Stimulated activated CD8-positive, alpha-beta memory T cell treated with anti-CD3 and anti-CD28 coated beads, Interleukin-12 subunit alpha, Interleukin-12 subunit beta, amount 100 ng/mL, for 4 hours (primary cell): Measurements from ENCODE around the gene TLX2.
"Not testable (repeated sequence)": the region's sequence is repeated elsewhere in the genome, so short reads cannot be mapped to it uniquely, and the experiment has no call there.

Experiments used
- DNase-seq: peaks from one replicate; pipeline ENCODE4 v3.0.0-alpha.2; 2020; ENCODE audit warnings: low read depth

TLX2 gene

DNA sequence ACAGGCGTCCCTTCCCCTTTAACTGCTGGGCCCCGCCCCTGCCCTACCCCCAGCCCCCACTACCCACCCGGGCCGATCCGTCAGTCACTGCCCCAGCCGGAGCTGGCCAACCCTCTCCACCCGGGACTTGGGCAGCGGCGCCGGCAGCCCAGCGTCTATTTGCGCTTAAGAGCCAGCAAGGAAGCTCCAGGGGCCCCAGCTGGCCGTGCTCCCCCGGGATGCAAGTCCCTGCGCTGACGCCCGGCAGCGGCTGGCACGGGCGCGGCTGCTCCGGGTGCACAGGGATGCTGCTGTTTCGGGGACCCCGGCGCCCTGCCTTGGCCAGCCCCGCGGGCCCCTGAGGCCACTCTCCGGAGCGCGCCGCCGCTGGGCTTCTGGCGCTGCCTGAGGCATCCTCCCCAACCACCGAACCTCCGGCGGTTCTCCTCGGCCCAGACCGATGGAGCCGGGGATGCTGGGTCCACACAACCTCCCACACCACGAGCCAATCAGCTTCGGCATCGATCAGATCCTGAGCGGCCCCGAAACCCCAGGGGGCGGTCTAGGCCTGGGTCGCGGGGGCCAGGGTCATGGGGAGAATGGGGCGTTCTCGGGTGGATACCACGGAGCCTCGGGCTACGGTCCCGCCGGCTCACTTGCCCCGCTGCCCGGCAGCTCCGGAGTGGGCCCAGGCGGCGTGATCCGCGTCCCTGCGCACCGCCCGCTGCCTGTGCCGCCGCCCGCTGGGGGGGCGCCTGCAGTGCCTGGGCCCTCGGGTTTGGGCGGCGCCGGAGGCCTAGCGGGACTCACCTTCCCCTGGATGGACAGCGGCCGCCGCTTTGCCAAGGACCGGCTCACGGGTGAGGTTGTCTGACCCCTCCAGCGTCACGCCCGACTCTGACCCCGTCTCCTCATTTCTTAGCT lies at the start of gene TLX2:
TLX2 (plus strand) TSS at position 83 of the 903 bp plus-strand sequence; CDS start at position 440, 357 bp downstream.
- DNase-seq = no peak

DNA sequence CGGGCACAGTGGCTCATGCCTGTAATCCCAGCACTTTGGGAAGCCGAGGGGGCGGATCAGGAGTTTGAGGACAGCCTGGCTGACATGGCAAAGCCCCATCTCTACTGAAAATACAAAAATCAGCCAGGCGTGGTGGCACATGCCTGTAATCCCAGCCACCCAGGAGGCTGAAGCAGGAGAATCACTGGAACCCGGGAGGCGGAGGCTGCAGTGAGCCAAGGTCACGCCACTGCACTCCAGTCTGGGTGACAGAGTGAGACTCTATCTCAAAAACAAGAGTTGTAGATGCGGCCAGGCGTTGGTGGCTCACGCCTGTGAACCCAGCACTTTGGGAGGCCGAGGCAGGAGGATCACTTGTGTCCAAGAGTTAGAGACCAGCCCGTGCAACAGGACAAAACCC lies 43.5 kb upstream of the TLX2 start:
- DNase-seq = not testable (repeated sequence)

DNA sequence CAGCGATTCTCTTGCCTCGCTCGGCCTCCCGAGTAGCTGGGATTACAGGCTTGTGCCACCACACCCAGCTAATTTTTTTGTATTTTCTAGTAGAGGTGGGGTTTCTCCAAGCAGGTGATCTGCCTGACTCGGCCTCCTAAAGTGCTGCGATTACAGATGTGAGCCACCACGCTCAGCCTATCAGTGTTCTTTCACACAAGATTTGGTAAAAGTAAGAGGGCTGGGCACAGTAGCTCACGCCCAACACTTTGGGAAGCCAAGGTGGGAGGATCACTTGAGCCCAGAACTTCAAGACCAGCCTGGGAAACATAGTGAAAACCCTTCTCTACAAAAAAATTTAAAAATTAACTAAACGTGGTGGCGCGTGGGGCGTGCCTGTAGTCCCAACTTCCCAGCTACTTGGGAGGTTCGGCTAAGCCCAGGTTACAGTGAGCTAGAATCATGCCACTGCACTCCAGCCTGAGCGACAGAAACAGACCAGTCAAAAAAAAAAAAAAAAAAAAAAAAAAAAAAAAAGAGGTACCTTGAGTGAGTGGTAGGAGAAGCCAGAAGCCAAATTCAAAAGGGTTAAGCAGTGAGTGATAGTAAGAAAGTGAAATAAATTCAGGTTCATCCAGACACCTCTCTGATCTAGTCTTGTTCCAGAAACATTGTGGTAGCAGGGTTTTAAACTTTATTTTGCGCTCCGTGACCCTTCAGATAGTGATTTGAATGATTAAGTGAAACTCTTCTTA lies 42.8 kb upstream of the TLX2 start:
- DNase-seq = no peak

DNA sequence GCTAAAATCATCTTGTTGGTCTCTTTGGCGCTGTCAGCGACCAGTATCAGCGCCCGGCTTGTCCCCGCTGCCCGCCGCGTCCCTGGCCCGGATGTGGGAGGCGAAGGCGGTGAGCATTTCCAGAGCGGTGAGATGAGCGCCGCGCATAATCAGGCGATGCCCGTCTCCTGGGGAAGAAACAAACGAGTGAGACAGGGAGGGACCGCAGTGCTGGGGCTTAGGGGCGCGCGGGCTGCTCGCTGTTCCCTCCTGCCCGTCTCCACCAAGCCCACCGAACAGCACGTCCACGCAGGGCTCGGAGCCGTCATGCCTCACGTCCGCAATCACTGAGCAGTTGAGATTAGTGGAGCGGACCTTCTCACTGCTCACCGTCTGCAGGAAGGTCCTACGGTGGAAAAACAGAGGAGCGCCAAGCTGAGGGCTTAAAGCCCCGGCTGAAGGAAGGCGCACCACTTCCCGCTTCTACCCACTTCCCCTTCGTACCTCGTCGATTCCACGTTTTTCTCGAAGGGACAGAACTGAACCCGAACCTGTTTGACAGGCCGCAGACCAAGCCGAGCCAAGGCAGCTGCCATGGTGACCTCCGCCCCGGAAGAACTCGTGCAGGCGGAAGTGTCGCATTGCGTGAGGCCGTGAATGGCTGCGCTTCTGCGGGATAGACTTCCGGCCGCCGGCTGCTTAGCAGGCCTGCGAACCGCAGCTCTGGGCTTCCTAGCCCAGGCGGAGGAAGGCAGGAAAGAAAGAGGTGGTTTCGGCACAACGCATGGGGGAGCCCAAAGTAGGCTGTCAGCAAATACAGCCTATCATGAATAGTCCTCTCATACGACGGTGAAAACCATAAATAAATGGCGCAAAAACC lies 41.9 kb upstream of the TLX2 start, which contains the start of gene MRPL53:
MRPL53 (minus strand) TSS at position 595 of the 859 bp plus-strand sequence; CDS start at position 575, 20 bp downstream.
- DNase-seq = peak; percentile 88

DNA sequence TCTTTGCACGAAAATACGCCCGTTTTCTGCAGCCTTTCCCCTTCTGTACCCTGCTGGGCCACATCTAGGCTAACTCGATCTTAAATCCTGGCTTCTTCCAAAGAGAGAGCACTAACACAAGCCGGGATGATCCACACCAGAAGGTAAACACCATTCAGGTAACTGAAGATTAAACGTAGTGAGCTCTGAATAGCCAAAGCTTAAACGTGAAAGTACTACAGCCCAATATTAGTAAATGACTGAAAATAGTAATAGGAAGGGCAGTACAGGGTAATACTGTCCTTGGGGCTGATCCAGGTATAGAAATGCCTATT lies 41.3 kb upstream of the TLX2 start:
- no peak for DNase-seq

DNA sequence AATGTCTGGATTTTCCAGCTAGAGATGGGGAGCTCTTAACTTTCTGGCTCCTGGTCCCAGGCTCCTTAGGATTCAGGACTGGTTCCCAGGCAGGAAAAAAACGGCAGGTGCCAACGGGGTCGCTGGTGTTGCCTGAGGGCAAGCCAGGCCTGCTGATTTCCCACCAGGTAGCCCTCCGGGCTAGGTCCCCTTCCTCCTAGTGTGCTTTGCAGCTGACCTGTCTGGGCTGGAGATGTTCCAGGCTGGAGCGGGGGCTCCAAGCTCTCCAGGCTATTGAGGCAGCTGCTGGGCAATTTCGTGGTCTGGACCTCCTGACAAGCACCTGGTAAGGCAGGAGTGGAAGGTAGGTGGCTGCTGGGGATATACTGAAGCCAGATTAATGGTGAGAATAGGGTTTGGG lies 39.8 kb upstream of the TLX2 start:
- no peak for DNase-seq

DNA sequence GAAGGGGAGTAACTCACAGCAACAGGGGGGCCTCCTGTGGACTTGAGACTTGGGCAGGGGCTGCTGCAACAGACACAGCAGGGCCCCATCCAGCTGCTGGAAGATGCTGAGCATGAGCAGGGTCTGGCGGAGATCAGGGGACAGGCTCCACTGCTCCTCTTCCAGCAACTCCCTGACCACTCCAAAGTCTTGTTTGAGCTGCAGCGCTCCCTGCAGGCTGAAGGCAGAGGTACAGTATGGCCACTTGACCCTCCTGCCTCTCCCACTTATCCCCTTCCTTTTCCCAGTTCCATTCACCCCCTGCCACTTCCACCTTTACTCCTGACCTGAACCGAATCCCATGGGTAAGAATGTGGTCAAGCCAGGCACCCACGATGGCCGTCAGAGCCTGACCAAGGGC lies 39.4 kb upstream of the TLX2 start:
- no peak for DNase-seq

DNA sequence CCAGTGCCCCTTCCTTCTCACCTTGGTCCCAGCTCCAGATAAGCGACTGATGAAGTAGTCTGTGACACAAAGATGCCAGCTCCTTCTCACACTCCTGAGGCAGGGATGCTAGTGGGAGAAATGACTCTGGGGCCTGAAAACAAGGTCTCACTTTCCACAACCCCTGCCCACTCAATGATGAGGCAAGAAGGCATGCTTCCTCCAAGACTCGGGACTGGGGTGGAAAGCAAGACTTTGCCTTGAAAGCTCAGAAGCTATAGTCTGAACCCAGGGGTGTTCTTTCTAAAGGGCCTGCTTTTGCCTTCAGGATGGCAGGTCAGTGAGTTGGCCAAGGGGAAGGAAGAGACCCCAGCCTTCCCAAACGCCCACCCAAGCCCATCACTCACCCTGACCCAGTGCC lies 32.8 kb upstream of the TLX2 start:
- no peak for DNase-seq

DNA sequence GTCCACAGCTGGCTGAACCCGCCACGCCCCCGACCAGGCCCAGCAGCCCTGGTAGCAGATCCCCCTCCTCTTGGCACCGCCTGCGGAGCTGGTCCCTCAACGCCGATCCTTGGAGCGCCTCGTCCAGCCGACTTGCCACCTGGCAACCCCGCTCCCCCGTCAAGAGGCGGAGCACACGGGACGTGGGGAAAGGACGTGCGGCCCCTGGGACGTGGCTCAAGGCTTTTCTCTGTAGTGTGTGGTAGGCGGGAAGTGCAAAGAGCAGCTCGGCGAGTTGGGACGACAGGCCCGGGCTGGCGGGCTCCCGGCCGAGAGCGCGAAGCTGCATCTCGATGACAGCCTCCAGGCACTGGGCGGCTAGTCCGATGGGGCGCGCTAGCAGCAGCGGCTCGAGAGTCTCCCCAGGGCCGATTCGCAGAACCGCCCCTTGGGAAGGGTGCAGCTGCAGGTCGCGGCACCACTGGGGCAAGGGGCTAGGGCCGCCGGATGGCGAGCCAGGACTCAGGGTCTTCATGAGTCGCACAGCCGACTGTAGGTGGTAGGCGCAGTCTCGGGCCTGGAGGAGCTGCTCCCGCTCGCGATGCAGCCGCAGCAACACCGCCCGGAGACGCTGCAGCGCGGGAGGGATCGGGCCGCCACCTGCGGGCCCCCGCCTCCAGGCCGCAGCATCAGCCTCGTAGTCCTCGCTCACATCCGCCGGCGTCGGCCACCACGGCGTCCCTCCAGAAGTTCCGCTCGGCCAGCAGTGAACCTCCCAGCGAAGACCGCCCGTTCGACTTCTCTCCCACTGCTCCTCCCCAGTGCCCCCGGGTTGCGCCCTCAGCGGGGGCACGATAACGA lies 32.1 kb upstream of the TLX2 start:
- DNase-seq = no peak

DNA sequence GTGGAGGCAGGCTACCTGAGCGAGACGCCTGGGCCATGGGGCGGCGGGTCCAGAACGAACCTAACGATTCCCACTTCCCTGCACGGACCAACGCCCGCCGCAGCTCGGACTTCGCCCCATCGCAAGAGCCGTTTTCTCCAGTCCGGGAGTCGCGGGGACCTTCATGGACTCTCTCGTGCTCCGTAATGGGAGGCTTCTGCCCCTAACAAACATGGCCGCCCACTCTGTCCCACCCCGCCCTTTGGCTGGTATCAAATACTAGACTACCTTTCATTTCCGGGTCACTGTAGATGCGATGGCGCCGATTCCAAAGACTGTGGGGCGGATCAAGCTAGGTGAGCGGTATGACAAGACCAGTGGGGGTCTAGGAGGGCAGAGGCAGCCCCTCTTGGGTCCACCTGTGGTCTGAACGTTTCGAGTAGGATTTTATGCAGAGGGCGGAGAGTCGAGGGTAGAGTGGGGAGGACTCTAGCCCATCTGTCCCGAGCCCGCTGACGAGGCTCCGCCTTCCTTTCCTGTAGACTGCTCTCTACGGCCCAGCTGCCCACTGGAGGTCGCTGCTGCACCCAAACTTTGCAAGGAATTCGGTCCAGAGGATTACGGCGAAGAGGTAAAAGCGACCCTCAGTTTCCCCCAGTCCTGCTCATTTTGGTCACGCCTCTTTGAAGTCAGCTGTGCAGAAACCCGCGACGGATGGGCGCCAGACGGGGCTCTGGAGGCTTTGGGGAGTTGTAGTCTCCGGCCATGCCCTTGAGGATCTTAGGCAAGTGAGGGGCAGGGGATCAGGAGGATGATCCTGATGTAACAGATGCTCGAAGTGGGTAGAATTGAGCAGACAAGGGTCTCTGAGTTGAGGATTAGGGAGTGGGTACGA lies 31.2 kb upstream of the TLX2 start, which contains the start of the genes CCDC142 and TTC31:
CCDC142 (minus strand) TSS at position 198 of the 874 bp plus-strand sequence; CDS start at position 37, 161 bp downstream.
TTC31 (plus strand) TSS at position 281 of the 874 bp plus-strand sequence; CDS start at position 296, 15 bp downstream.
- DNase-seq = peak; percentile 81

DNA sequence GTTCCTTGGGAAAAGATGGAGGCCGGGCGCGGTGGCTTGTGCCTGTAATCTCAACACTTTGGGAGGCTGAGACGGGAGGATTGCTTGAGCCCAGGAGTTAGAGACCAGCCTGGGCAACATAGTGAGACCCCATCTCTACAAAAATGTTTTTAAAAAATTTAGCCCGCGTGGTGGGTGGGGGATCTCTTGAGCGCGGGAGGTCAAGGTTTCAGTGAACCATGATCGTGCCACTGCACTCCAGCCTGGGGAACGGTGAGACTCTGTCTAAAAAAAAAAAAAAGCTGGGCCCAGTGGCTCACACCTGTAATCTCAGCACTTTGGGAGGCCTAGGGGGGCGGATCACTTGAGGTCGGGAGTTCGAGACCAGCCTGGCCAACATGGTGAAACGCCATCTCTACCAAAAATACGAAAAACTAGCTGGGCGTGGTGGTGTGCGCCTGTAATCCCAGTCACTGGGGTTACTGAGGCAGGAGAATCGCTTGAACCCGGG lies 30.5 kb upstream of the TLX2 start:
- not testable (repeated sequence) for DNase-seq

DNA sequence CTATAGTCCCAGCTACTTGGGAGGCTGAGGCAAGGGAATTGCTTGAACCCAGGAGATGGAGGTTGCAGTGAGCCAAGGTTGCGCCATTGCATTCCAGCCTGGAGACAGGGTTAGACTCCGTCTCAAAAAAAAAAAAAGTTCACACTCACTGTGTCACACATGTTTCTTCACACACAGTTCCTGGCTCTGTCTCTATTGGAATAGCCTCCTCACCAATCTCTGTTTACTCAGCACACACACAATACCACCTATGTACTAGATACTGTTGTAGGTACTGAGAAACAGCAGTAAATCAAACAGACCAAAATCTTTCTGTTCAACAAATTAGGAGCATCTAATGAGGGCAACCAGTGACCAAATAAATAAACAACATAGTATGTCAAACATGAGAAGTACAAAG lies 28.1 kb upstream of the TLX2 start:
- no peak for DNase-seq

DNA sequence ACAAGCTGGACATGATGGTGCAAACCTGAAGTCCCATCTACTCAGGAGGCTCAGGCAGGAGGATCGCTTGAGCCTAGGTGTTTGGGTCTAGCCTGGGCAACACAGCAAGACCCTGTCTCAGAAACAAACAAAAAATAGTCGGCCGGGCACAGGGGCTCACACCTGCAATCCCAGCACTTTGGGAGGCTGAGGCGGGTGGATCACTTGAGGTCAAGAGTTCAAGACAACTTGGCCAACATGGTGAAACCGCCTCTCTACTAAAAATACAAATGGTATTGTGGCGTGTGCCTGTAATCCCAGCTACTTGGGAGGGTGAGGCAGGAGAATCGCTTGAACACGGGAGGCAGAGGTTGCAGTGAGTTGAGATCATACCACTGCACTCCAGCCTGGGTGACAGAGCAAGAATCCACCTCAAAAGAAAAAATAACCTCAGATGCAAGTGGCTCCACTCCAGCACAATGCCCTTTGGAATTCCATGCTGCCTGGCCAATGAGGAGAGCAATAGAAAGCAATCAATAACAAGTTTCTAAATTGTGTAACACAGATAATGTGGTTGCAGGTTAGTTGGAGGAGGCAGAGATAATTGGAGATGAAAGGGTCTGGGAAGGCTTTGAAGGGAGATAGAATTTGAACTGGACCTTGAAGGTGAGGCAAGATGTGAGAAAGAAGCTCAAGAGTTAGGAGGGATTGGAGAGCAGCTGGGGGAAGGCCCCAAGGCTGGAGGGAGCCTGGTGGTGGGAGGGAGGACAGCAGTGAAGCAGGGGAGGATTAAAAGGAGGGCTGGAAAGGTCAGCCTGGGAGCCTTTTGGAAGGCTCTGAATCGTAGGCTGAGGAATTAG lies 25.4 kb upstream of the TLX2 start:
- DNase-seq = no peak

DNA sequence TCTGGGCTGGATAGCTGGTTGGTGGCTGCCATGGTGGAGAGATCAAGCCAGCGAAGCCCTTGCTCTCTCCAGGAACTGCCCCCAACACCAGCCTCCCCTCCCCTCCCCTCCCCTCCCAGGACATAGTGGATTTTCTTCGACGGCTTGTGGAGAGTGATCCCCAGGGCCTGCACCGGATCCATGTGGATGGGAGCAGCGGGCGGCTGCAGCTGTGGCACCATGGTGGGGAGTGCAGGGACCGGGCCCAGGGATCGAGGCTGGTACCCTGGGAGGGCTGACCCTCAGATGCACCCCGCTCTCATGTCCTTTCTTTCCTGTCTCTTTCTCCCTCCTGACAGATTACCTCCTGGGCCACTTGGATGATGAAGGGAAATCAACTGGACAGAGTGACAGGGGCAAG lies 24.3 kb upstream of the TLX2 start:
- DNase-seq = no peak

DNA sequence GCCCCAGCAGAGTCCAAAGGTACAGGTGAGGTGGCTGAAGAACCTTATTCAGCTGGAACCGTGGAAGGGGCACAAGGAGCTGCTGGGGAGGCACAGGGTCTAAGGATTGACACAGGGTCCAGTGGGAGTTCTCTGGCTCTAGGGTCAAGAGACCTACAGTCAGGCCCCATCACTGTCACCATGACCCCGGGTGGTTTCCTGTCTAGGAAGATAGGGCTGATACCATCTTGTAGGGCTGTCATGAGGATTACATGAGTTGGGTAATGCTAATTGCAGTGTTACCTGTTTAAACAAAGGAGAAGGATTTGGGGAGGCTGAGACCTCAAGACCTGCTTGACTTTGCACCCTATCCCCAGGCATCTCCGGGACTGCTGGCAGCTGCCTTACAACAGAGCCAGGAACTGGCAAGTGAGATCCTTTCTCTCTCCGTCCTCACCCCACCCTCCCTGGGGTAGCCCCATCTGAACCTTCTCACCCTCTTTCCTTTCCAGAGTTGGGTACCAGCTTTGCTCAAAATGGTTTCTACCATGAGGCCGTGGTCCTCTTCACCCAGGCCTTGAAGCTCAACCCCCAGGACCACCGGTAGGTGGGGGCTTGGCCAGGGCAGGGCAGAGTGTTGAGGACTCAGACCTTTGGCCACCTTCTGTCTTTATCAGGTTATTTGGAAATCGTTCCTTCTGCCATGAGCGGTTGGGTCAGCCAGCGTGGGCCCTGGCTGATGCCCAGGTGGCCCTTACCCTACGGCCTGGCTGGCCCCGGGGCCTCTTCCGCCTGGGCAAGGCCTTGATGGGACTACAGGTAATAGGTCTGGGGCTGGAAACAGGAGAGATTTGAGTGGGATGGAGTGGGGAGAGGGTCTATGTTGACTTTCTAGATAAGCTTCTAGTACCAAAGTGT lies 22.4 kb upstream of the TLX2 start:
- no peak for DNase-seq

DNA sequence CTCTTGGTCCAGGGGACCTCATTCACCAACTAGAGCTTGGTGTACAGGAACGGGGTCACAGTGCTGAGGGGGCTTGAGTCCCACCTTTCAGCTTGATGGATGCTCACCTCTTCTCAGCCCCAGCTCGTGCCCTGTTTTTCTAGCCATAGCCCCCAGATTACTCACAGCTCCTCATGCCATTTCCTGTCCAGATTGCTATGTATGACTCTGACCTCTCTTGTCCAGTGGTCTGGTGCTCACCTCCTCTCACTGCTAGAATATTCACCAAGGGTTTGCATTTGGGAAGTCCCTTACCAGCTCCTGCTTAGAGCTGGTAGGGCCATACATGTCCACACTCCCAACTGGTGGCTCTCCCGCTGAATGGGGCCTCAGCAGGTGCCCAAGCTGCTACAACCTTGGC lies 20.7 kb upstream of the TLX2 start:
- DNase-seq = no peak

DNA sequence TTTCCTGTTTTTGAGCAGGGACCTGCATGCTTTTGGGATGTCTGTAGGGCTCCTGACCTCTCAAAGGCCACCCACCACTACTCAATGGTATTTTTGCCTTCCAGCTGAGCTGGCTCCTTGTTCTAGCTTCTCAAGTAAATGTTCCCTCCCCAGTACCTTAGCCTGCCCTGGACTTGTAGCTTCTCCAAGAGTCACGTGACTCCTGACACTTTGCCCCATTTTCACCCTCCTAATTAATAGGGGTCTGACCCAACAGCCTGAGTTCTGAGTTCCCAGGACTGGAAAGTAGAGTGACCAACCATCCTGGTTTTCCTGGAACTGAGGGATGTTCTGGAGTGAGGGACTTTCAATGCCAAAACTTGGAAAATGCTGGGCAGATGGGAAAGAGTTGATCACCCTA lies 18.8 kb upstream of the TLX2 start:
- no peak for DNase-seq
